ENCODE measurements around the gene DCHS1. TPM values are rescaled to one million over a fixed set of nuclear protein-coding genes. Genes with fewer than 3 reads are reported as not detected.

Gene DCHS1
- total RNA-seq, 2 donors from 2014 or later: 11.2 to 17.4 TPM

DNA sequence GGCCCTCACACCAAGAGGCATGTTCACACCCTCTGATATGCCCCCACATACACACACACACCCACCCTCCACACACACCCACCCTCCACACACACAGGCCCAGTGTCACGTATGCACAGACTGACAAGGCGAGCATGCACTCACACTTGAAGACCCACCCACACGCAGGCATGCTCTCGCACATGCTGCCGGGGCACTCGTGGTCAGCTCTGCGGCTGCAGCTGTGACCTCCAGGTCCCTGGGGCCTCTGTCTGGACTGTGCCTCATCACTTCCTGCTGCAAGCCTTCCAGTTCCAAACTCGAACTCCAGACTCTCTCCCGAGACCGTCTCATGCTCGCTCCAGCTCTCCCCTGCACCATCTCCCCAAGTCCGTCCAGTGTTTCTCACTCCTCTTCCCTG, 9.5 kb downstream of the DCHS1 start:
- Histone ChIP-seq H3K27me3 (replicated peaks; ENCODE audit: insufficient read depth) (no peaks in the 10 kb centered on the region), H3K36me3 (no peaks in the 10 kb centered on the region), H3K4me3 (no peak overlapping the region), H3K9me3 (no peaks in the 10 kb centered on the region), H3K4me1 (replicated peaks) (no peaks in the 10 kb centered on the region), H3K27ac (peak overlapping the region in 1 of 2 donors; percentile 53)
- TF ChIP-seq POLR2AphosphoS5 (IDR thresholded peaks at IDR 0.05): no peak
- no peak for TF ChIP-seq POLR2A (IDR thresholded peaks at IDR 0.05)
- TF ChIP-seq, protein P1, sequence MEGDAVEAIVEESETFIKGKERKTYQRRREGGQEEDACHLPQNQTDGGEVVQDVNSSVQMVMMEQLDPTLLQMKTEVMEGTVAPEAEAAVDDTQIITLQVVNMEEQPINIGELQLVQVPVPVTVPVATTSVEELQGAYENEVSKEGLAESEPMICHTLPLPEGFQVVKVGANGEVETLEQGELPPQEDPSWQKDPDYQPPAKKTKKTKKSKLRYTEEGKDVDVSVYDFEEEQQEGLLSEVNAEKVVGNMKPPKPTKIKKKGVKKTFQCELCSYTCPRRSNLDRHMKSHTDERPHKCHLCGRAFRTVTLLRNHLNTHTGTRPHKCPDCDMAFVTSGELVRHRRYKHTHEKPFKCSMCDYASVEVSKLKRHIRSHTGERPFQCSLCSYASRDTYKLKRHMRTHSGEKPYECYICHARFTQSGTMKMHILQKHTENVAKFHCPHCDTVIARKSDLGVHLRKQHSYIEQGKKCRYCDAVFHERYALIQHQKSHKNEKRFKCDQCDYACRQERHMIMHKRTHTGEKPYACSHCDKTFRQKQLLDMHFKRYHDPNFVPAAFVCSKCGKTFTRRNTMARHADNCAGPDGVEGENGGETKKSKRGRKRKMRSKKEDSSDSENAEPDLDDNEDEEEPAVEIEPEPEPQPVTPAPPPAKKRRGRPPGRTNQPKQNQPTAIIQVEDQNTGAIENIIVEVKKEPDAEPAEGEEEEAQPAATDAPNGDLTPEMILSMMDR (IDR thresholded peaks at IDR 0.05): no peak
- no peak for DNase-seq (ENCODE audit: low spot score)
- intact Hi-C loops (cut with DNase I): no loop called here
- 73% methylated on average over 12 of the region's 12 CpGs for WGBS

DNA sequence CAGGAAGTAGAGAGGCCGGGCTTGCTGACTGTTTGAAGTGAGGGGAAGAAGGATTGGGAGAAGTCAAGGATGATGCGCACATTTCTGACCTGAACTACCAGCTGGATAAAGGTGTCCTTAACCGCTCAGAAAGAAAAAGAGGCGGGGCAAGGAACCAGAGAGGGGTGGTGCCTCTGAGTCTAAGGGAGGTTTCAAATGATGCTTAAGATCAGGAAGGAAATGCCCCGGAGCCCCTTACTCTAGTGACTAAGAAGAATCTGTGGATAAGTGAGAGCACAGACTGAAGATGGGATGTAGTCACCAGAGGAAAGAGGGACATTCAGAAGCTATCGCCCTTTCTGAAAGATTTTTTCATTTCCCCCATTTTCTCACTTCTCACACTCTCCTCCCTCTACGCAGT, 12.7 kb downstream of the DCHS1 start:
- DNase-seq (ENCODE audit: low spot score): no peak
- Histone ChIP-seq H3K27me3 (replicated peaks; ENCODE audit: insufficient read depth) (no peaks in the 10 kb centered on the region), H3K4me1 (replicated peaks) (no peaks in the 10 kb centered on the region), H3K27ac (no peak overlapping the region), H3K9me3 (no peaks in the 10 kb centered on the region), H3K4me3 (no peak overlapping the region), H3K36me3 (peaks cover 0 to 6% of the 10 kb centered on the region in 2 donors)
- 87% methylated on average over 7 of the region's 7 CpGs for WGBS
- TF ChIP-seq POLR2AphosphoS5 (IDR thresholded peaks at IDR 0.05) (no peak), POLR2A (IDR thresholded peaks at IDR 0.05) (no peak)
- TF ChIP-seq, protein P1 (IDR thresholded peaks at IDR 0.05): no peak
- intact Hi-C loops (cut with DNase I): no loop called here

DNA sequence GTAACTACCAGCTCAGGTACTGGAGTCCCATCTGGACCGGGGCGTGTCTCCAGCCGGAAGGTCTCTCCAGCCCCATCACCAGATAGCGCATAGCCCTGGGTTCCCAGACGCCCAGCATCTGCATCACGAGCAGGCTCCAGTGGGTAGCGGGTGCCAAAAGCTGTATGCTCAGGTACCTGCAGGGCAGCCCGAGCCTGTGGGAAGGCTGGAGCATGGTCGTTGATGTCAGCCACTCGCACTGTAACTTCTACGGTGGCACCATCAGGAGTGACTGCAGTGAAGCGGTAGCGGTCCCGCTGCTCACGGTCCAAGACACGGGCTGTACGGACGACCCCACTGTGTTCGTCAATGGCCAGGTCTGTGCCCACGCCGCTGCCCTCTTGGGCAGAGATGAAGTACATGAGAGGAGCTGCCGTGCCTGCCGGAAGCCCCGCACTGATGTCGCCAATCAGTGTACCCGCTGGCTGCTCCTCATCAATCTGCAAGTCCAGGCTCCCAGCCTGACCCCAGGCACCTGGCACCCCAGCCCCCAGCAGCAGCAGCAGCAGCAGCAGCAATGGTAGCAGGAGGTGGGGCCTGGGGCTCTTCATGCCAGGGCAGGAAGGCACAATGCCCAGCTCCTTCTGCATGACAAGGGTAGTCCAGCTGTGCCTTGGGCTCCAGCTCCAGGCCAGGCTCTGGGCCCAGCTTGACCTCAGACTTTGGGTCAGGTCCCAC, 14.5 kb downstream of the DCHS1 start:
- no peak for TF ChIP-seq POLR2A (IDR thresholded peaks at IDR 0.05)
- TF ChIP-seq, protein P1 (IDR thresholded peaks at IDR 0.05): no peak
- TF ChIP-seq POLR2AphosphoS5 (IDR thresholded peaks at IDR 0.05): no peak
- WGBS: 95% methylated on average over 25 of the region's 26 CpGs

DNA sequence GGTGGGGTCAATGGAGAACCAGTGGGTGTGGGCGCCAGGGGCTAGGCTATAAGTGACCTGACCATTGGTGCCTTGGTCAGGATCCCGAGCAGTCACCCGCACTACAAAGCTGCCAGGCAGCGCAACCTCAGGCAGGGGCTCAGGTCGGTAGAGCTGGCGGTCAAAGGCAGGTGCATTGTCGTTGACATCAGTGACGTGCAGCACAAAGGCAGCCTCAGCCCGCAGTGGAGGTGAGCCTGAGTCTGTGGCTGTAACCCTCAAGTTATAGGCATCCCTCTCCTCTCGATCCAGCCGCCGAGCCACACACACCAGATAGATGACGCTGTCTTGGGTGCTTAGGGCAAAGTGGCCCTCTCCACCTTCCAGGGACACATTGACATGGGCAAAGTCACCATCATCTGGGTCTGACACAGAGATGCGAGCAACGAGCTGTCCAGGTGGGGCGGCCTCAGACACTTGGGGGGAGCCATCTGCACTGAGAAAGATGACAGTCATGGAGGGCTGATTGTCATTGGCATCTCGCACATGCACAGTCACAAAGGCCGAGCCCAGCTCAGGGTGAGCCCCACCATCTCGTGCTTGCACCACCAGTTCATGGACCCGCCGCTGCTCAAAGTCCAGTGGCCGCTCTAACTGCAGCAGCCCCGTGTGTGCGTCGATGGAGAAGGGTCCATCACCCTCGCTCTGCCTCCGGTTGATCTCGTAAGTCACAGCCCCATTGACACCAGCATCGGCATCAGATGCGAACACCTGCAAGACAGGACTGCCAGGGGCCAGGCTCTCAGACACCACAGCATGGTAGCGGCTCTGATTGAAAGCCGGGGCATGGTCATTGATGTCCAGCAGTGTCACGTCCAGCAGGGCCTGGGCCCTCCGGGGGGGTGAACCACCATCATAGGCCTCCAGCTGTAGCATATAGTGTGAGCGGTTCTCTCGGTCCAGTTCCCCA, 15.3 kb downstream of the DCHS1 start:
- intact Hi-C loops (cut with DNase I): no loop called here
- no peak overlapping the region for H3K4me3 ChIP-seq

More for the DNA sequence above, 14.5 kb downstream of the DCHS1 start:
- Histone ChIP-seq H3K4me1 (replicated peaks) (no peaks in the 10 kb centered on the region), H3K27ac (no peak overlapping the region), H3K9me3 (no peaks in the 10 kb centered on the region), H3K4me3 (no peak overlapping the region), H3K36me3 (peaks cover 0 to 6% of the 10 kb centered on the region in 2 donors), H3K27me3 (replicated peaks; ENCODE audit: insufficient read depth) (no peaks in the 10 kb centered on the region)
- DNase-seq (ENCODE audit: low spot score): no peak
- intact Hi-C loops (cut with DNase I): no loop called here

More for the DNA sequence above, 15.3 kb downstream of the DCHS1 start:
- TF ChIP-seq, protein P1 (IDR thresholded peaks at IDR 0.05): no peak
- TF ChIP-seq POLR2A (IDR thresholded peaks at IDR 0.05) (no peak), POLR2AphosphoS5 (IDR thresholded peaks at IDR 0.05) (no peak)
- H3K4me1 ChIP-seq (replicated peaks): no peaks in the 10 kb centered on the region
- no peak for DNase-seq (ENCODE audit: low spot score)
- no peaks in the 10 kb centered on the region for H3K27me3 ChIP-seq (replicated peaks; ENCODE audit: insufficient read depth)
- H3K36me3 ChIP-seq: peaks cover 0 to 6% of the 10 kb centered on the region in 2 donors
- no peak overlapping the region for H3K27ac ChIP-seq
- no peaks in the 10 kb centered on the region for H3K9me3 ChIP-seq
- WGBS: 93% methylated on average over 29 of the region's 36 CpGs
